OCI-LY1 (cell line): ENCODE measurements around the gene DRGX.

Source experiments
- CTCF ChIP-seq: fragments of 200-600 bp; sonication (generic), shearing (Covaris generic); IDR thresholded peaks from 2 replicates; pipeline ENCODE4 v1.5.1; 2017; ENCODE audit warnings: mild to moderate bottlenecking, antibody characterized with exemption, low read length, moderate library complexity, mixed read lengths
- EZH2 ChIP-seq: fragments of 200-600 bp; sonication (generic), shearing (Covaris generic); IDR thresholded peaks from 2 replicates; pipeline ENCODE4 v1.8.0; 2017; ENCODE audit warnings: borderline replicate concordance, mixed run types, mild to moderate bottlenecking, antibody characterized with exemption, low read length, moderate library complexity, mixed read lengths

GRCh38 chr10:49335364-49335972, 60.4 kb downstream of the DRGX start:
- TF ChIP-seq CTCF = no peak
- TF ChIP-seq EZH2 = no peak
